ENCODE results near the gene COASY. TPM values are rescaled to one million over a fixed set of nuclear protein-coding genes. Genes with fewer than 3 reads are reported as not detected.

The COASY gene
- total RNA-seq, 2 experiments from 2014 or later: 37.8 to 40.7 TPM

GRCh38 chr17:42603318-42603717 is 41.4 kb downstream of the COASY start:
- ChIA-PET CTCF (no interaction called here), POLR2A (no interaction called here)
- H3K9me3 ChIP-seq (ENCODE audit: control insufficient read depth in 1 of 2, insufficient read depth in 1 of 2, low read length in 2 of 2): no peaks in the 10 kb centered on the region
- peaks cover 36% of the 10 kb centered on the region for H3K36me3 ChIP-seq (ENCODE audit: insufficient read depth, low read length)
- H3K27me3 ChIP-seq (ENCODE audit: control insufficient read depth in 1 of 2, insufficient read depth in 2 of 2, low read length in 2 of 2): no peaks in the 10 kb centered on the region
- no peak overlapping the region for H3K4me3 ChIP-seq (ENCODE audit: low read length)
- no peak overlapping the region for H3K27ac ChIP-seq (ENCODE audit: low read depth in 1 of 2, low read length in 2 of 2)
- peaks cover 71% of the 10 kb centered on the region for H3K36me3 Mint-ChIP-seq (ENCODE audit: low read depth)
- H3K27ac Mint-ChIP-seq: no peak overlapping the region
- H3K4me1 ChIP-seq (ENCODE audit: insufficient read depth, low read length): peaks cover 56% of the 10 kb centered on the region
- DNase-seq: no peak
- H3K4me1 Mint-ChIP-seq (ENCODE audit: low read depth): peaks cover 74% of the 10 kb centered on the region
- ATAC-seq (ENCODE audit: poor library complexity): no peak
- TF ChIP-seq, protein P1, sequence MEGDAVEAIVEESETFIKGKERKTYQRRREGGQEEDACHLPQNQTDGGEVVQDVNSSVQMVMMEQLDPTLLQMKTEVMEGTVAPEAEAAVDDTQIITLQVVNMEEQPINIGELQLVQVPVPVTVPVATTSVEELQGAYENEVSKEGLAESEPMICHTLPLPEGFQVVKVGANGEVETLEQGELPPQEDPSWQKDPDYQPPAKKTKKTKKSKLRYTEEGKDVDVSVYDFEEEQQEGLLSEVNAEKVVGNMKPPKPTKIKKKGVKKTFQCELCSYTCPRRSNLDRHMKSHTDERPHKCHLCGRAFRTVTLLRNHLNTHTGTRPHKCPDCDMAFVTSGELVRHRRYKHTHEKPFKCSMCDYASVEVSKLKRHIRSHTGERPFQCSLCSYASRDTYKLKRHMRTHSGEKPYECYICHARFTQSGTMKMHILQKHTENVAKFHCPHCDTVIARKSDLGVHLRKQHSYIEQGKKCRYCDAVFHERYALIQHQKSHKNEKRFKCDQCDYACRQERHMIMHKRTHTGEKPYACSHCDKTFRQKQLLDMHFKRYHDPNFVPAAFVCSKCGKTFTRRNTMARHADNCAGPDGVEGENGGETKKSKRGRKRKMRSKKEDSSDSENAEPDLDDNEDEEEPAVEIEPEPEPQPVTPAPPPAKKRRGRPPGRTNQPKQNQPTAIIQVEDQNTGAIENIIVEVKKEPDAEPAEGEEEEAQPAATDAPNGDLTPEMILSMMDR (IDR thresholded peaks at IDR 0.05): no peak
- H3K9me3 Mint-ChIP-seq: no peaks in the 10 kb centered on the region
- no peaks in the 10 kb centered on the region for H3K27me3 Mint-ChIP-seq
- no peak overlapping the region for H3K4me3 Mint-ChIP-seq
- intact Hi-C loops (cut with DNase I, micrococcal nuclease): no loop called here

- H3K9me3 Mint-ChIP-seq: no peaks in the 10 kb centered on the region
- Histone ChIP-seq H3K27me3 (ENCODE audit: control insufficient read depth in 1 of 2, insufficient read depth in 2 of 2, low read length in 2 of 2) (no peaks in the 10 kb centered on the region), H3K27ac (ENCODE audit: low read depth in 1 of 2, low read length in 2 of 2) (peak overlapping the region in 1 of 2 donors; percentile 92), H3K4me3 (ENCODE audit: low read length) (peak overlapping the region; percentile 100), H3K9me3 (ENCODE audit: control insufficient read depth in 1 of 2, insufficient read depth in 1 of 2, low read length in 2 of 2) (no peaks in the 10 kb centered on the region), H3K36me3 (ENCODE audit: insufficient read depth, low read length) (peaks cover 24% of the 10 kb centered on the region), H3K4me1 (ENCODE audit: insufficient read depth, low read length) (peaks cover 47% of the 10 kb centered on the region)
- H3K4me1 Mint-ChIP-seq (ENCODE audit: low read depth): peaks cover 65% of the 10 kb centered on the region
- CTCF ChIA-PET: interaction anchor here (0.6 to 3.0 kb wide), 4 partner anchors 30 to 878 kb away, joined by 3 to 26 read pairs (median 4); partner anchors contain the start of genes PSMC3IP and RPL27
- ATAC-seq (ENCODE audit: poor library complexity) (no peak), DNase-seq (no peak)
- peaks cover 65% of the 10 kb centered on the region for H3K36me3 Mint-ChIP-seq (ENCODE audit: low read depth)
- intact Hi-C loops (cut with DNase I, micrococcal nuclease): loop anchor here in 1 of 2 experiments (2.0 kb wide), 3 partner anchors 41 to 223 kb away; partner anchors contain the start of gene MLX
- TF ChIP-seq, protein P1 (IDR thresholded peaks at IDR 0.05): no peak
- POLR2A ChIA-PET: interaction anchor here (0.9 to 2.8 kb wide), 14 partner anchors 9 to 780 kb away, joined by 3 to 42 read pairs (median 6); partner anchors contain the start of genes BECN1, MLX, PLEKHH3 and PSMC3IP
- H3K27ac Mint-ChIP-seq: peak overlapping the region; percentile 97
- H3K27me3 Mint-ChIP-seq: no peaks in the 10 kb centered on the region
- H3K4me3 Mint-ChIP-seq: peak overlapping the region; percentile 100
Observed at GRCh38 chr17:42607769-42608168, 45.8 kb downstream of the COASY start.

DNA sequence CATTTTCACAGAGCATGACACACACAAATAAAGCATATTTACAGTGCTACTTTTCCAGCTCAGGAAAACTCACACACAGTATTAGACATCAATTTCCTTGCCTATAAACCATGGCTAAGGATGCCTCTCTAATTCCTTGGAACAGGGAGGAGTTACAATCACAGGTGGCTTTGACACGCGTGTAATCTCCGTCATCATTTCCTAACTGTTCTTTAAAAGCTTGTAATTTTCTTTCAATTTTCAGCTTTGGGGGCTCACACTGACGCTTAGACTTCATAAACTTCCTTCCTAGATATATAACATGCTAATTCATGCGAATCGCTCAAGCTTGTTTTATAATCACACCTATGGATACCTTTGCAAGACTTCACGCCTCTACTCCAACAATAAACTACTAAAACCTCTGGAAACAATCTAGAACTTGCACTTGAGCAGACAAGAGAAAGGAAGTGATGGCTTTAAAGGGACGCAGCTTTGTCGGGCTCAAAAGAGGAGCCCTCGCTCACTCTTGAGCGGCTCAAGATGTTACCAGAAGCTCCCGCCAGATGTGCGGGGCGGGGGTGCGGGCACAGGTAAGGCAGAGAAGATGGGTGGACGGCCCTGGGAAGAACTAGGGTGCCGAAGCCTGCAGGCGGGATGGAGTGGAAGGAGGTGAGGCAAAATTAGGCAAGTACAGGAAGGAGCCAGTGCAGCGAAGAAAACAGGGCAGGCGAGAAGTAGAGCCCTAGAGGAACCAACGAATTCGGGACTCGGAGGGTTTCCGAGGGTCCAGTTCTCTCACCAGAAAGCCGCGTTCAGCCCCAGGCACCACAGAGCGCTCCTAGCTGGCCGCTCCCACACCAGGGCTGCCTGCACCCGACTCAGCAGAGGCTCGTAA is 46.6 kb downstream of the COASY start:
- peaks cover 57% of the 10 kb centered on the region for H3K4me1 Mint-ChIP-seq (ENCODE audit: low read depth)
- CTCF ChIA-PET: interaction anchor here (0.6 to 3.0 kb wide), 6 partner anchors 31 to 877 kb away, joined by 3 to 26 read pairs (median 4); partner anchors contain the start of genes PSMC3IP and RPL27
- peak overlapping the region; percentile 100 for H3K4me3 Mint-ChIP-seq
- peaks cover 42% of the 10 kb centered on the region for H3K4me1 ChIP-seq (ENCODE audit: insufficient read depth, low read length)
- peak; percentile 57 for ATAC-seq (ENCODE audit: poor library complexity)
- H3K9me3 ChIP-seq (ENCODE audit: control insufficient read depth in 1 of 2, insufficient read depth in 1 of 2, low read length in 2 of 2): no peaks in the 10 kb centered on the region
- H3K27me3 Mint-ChIP-seq: no peaks in the 10 kb centered on the region
- no peaks in the 10 kb centered on the region for H3K9me3 Mint-ChIP-seq
- intact Hi-C loops (cut with DNase I, micrococcal nuclease): loop anchor here (1.0 to 2.0 kb wide), 4 partner anchors 42 to 222 kb away; partner anchors contain the start of gene MLX (in 1 of the 2)
- peaks cover 62% of the 10 kb centered on the region for H3K36me3 Mint-ChIP-seq (ENCODE audit: low read depth)
- peak overlapping the region; percentile 100 for H3K4me3 ChIP-seq (ENCODE audit: low read length)
- H3K27ac Mint-ChIP-seq: peak overlapping the region; percentile 97
- DNase-seq: peak in 9 of 14 experiments; percentile 2 to 49 (median 14)
- peak overlapping the region; percentile 92 to 96 for H3K27ac ChIP-seq (ENCODE audit: low read depth in 1 of 2, low read length in 2 of 2)
- POLR2A ChIA-PET: interaction anchor here (0.7 to 2.8 kb wide), 38 partner anchors 10 to 919 kb away, joined by 3 to 42 read pairs (median 4); partner anchors contain the start of genes BECN1, CAVIN1, CNTD1 and COA3
- no peaks in the 10 kb centered on the region for H3K27me3 ChIP-seq (ENCODE audit: control insufficient read depth in 1 of 2, insufficient read depth in 2 of 2, low read length in 2 of 2)
- H3K36me3 ChIP-seq (ENCODE audit: insufficient read depth, low read length): peaks cover 25% of the 10 kb centered on the region
- TF ChIP-seq, protein P1 (IDR thresholded peaks at IDR 0.05): no peak

Data from CD4-positive, alpha-beta T cell (primary cell).